IPS-20b (cell line): ENCODE data around the gene CFAP251.

Experiments
- H3K27ac ChIP-seq: one replicate; pipeline ENCODE4 v1.5.1; 2013; ENCODE audit warnings: low read length
- H3K27me3 ChIP-seq: 2 replicates; pipeline ENCODE4 v1.6.1; 2013; ENCODE audit warnings: mild to moderate bottlenecking, low read length, inconsistent platforms; ENCODE audit not compliant: insufficient read depth
- H3K36me3 ChIP-seq: 2 replicates; pipeline ENCODE4 v1.6.1; 2013; ENCODE audit warnings: low read depth, mild to moderate bottlenecking, inconsistent platforms, low read length, moderate library complexity; ENCODE audit not compliant: insufficient read depth
- H3K4me1 ChIP-seq: 2 replicates; pipeline ENCODE4 v1.6.1; 2013; ENCODE audit warnings: mild to moderate bottlenecking, control low read depth, inconsistent platforms, low read length, moderate library complexity; ENCODE audit not compliant: insufficient read depth
- H3K4me3 ChIP-seq: 2 replicates; pipeline ENCODE4 v1.5.1; 2013; ENCODE audit warnings: mild to moderate bottlenecking, low read length, inconsistent platforms
- H3K9ac ChIP-seq: 2 replicates; pipeline ENCODE4 v1.6.1; 2013; ENCODE audit warnings: low read depth, mild to moderate bottlenecking, inconsistent platforms, low read length, moderate library complexity
- H3K9me3 ChIP-seq: 2 replicates; pipeline ENCODE4 v1.6.1; 2013; ENCODE audit warnings: mild to moderate bottlenecking, low read depth, low read length, inconsistent platforms; ENCODE audit not compliant: insufficient read depth

Gene CFAP251

DNA sequence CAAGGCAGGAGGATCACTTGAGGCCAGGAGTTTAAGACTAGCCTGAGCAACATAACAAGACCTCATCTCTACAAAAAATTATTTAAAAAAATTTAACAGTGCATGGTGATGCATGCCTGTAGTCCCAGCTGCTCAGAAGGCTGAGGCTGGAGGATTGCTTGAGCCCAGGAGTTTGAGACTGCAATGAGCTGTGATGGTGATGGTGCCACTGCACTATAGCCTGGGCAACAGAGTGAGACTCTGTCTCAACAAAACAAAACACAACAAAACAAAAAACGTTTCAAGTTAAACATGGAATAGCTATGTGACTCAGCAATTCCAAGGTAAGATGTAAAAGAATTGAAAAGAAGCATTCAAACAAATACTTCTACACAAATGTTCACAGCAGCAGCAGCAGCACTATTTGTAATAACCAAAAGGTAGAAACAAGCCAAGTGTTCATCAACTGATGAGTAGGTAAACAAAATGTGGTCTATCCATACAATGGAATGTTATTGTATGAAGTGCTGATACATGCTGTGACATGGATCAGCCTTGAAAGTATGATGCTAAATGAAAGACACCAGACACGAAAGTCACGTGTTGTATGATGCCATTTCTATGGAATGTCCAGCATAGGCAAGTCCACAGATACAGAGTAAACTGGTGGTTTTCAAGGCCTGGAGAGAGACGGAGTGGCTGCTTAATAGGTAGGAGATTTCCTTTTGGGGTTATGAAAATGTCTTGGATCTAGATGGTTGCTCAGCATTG lies 31.4 kb downstream of the CFAP251 start:
- Histone ChIP-seq H3K27ac (no peak overlapping the region), H3K36me3 (no peaks in the 10 kb centered on the region), H3K4me3 (no peak overlapping the region), H3K9me3 (no peaks in the 10 kb centered on the region), H3K27me3 (no peaks in the 10 kb centered on the region), H3K4me1 (no peaks in the 10 kb centered on the region), H3K9ac (no peak overlapping the region)

- peaks cover 7% of the 10 kb centered on the region for H3K4me1 ChIP-seq
- H3K27ac ChIP-seq = no peak overlapping the region
- no peaks in the 10 kb centered on the region for H3K9me3 ChIP-seq
- H3K4me3 ChIP-seq = no peak overlapping the region
- no peak overlapping the region for H3K9ac ChIP-seq
- H3K27me3 ChIP-seq = no peaks in the 10 kb centered on the region
- no peaks in the 10 kb centered on the region for H3K36me3 ChIP-seq
Observed at GRCh38 chr12:121953117-121953692, 34.8 kb downstream of the CFAP251 start.

DNA sequence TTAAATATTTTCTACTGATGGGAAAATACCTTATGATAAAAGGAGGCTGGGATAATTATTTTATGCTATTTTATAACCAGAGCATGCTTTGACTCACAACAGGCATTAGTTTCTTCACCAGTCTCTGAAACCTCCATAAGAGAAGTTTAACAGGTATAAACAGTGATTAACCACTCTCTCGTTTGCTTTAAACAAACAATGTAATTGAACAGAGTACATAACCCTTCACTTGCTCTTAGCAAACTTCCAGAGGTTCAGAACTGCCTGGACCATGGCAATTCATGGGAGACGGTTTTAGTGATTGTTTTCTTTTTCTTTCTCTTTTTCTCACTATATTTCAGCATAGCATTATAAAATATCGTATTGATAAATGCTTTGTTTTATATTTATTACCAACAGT lies 35.3 kb downstream of the CFAP251 start:
- no peaks in the 10 kb centered on the region for H3K9me3 ChIP-seq
- H3K36me3 ChIP-seq = no peaks in the 10 kb centered on the region
- H3K4me3 ChIP-seq = no peak overlapping the region
- H3K27me3 ChIP-seq = no peaks in the 10 kb centered on the region
- H3K9ac ChIP-seq = no peak overlapping the region
- H3K27ac ChIP-seq = no peak overlapping the region
- H3K4me1 ChIP-seq = peaks cover 10% of the 10 kb centered on the region

DNA sequence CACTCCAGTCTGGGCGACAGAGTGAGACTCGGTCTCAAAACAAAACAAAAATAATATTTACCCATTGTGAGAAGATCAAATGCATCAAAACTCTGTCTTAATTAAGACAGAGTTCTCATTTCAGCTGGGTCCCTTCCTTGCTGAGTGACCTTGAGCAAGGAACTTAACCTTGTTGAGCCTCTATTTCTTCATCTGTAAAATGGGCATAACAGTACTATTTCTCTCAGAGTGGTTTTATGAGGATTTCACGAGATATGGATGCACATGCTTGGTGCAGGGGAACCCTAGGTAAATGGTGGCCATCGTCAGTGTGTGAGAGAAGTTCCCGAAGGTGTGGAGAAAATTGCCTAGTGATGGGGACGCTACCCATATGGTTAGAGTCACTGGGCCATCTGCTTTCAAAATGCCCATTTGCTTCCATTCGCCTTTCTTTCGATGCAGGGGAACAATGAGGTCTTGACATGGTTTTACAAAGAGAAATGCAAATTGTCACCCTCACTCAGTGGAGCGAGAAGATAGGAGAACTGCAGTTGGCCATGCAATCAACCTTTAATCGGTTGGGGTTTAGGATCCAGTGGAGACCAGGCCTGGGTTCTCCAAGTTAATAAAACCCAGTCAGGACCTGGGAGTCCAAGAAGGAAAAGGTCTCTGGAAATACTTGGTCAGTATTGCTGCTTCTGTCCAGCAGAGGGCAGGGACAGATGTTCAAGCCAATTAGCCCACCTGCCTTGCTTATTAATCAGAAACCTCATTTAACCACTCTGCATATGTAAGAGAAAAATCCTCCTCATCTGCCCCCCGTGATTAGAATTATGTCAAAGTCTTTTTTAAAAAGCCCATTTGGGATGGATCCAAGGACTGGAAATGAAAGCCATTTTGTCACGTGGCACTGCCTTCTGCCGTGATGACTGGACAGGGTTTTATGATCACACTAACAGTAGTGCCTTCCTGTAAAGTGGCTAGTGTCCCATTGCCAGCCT lies 37.2 kb downstream of the CFAP251 start:
- peaks cover 10% of the 10 kb centered on the region for H3K4me1 ChIP-seq
- H3K9me3 ChIP-seq = no peaks in the 10 kb centered on the region
- H3K27ac ChIP-seq = no peak overlapping the region
- H3K9ac ChIP-seq = no peak overlapping the region
- H3K27me3 ChIP-seq = no peaks in the 10 kb centered on the region
- no peak overlapping the region for H3K4me3 ChIP-seq
- no peaks in the 10 kb centered on the region for H3K36me3 ChIP-seq

DNA sequence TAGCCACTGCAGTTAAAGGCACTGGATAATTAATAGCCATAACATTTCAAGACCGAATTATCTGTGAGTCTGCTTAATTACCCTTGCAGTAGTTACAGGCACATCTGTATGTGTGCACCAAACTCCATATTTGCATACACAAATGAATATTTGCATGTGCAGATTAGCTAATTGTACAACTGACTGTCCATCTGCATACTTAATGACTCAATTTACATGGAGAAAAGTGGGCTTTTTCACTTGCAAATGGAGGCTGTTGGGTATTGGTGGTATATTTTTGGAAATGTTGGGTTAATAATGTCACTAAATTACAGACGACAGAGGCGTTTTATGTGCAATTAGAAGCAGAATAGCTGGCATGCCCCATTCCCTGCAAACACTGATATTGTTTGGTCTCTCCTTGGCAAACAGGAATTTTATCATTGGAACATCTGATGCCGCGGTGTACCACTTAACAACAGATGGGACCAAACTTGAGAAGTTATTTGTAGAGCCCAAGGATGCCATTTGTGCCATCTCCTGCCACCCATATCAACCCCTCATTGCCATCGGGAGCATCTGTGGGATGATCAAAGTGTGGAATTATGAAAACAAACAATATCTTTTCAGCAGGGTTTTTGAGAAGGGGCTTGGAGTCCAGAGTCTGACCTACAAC lies 39.6 kb downstream of the CFAP251 start:
- peak overlapping the region; percentile 12; the same call in 1 of the 2 replicates for H3K4me3 ChIP-seq
- H3K27me3 ChIP-seq = no peaks in the 10 kb centered on the region
- no peak overlapping the region for H3K27ac ChIP-seq
- H3K4me1 ChIP-seq = peaks cover 10% of the 10 kb centered on the region
- H3K9ac ChIP-seq = no peak overlapping the region
- H3K36me3 ChIP-seq = no peaks in the 10 kb centered on the region
- H3K9me3 ChIP-seq = no peaks in the 10 kb centered on the region

GRCh38 chr12:121958541-121959240 lies 40.3 kb downstream of the CFAP251 start:
- H3K4me3 ChIP-seq = no peak overlapping the region
- no peak overlapping the region for H3K9ac ChIP-seq
- H3K36me3 ChIP-seq = no peaks in the 10 kb centered on the region
- H3K27me3 ChIP-seq = no peaks in the 10 kb centered on the region
- no peak overlapping the region for H3K27ac ChIP-seq
- peaks cover 10% of the 10 kb centered on the region for H3K4me1 ChIP-seq
- H3K9me3 ChIP-seq = no peaks in the 10 kb centered on the region

DNA sequence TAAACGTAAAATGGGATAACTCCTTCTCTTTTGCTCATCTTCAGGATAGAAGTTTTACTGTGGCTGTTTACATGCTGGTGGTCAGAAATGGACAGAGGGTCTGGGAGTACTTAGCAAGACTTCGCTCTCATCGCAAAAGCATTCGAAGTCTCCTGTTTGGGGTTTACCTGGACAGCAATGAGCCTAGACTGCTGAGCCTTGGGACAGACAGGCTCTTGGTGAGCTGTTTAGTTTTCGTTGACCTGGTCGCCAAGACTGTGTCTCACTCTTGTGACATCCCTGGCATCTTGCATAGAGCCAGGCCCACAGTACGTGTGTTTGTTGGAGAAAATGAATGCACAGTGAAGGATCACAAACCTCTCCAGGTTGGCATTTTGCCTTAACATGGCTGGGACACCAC lies 42.1 kb downstream of the CFAP251 start:
- no peaks in the 10 kb centered on the region for H3K27me3 ChIP-seq
- no peak overlapping the region for H3K9ac ChIP-seq
- no peak overlapping the region for H3K4me3 ChIP-seq
- H3K36me3 ChIP-seq = no peaks in the 10 kb centered on the region
- H3K4me1 ChIP-seq = peaks cover 10% of the 10 kb centered on the region
- H3K27ac ChIP-seq = no peak overlapping the region
- H3K9me3 ChIP-seq = no peaks in the 10 kb centered on the region

DNA sequence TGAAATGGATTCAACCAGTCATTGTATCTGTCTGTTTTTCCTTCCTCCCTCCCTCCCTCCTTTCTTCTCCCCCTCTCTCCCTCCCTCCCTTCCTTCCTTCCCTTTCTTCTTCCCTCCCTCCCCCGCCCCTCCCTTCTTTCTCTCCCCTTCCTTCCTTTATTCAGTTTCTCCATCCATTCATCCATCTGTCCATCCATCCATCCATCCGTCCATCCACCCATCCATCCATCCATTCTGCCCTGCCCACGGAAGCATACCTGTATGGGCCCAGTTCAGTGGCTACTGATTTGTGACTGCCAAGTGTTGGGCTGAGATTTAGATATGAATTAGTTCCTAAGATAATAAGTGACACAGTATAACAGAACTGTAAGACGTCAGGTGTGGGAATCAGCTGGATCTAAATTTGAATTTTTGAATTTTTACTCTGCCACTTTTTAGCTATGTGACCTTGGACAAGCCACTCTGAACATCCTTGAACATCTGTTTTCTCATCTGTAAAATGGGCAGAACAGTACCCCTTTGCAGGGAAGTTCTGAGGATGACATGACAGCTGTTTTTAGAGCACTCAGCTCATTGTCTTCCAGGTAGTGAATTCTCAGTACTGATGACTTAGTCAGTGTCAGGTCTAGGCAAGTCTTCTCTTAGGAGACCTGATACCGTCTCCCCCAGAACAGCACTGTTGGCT lies 42.9 kb downstream of the CFAP251 start:
- Histone ChIP-seq H3K27ac (no peak overlapping the region), H3K4me1 (peaks cover 10% of the 10 kb centered on the region), H3K36me3 (no peaks in the 10 kb centered on the region), H3K4me3 (no peak overlapping the region), H3K9ac (no peak overlapping the region; the same call in 1 of the 2 replicates), H3K9me3 (no peaks in the 10 kb centered on the region), H3K27me3 (no peaks in the 10 kb centered on the region)

- Histone ChIP-seq H3K9me3 (no peaks in the 10 kb centered on the region), H3K4me1 (0 out of 2 replicates have a peak, but pooled peaks cover under 1% of the 10 kb centered on the region), H3K36me3 (no peaks in the 10 kb centered on the region), H3K4me3 (no peak overlapping the region), H3K9ac (no peak overlapping the region), H3K27me3 (no peaks in the 10 kb centered on the region), H3K27ac (no peak overlapping the region)
Observed at GRCh38 chr12:121963341-121964018, 45.1 kb downstream of the CFAP251 start.
